ENCODE measurements around the gene ITGA2B.
"Not testable (repeated sequence)": the region's sequence is repeated elsewhere in the genome, so short reads cannot be mapped to it uniquely, and the experiment has no call there.

Gene ITGA2B

GRCh38 chr17:44390250-44390870 lies 911 bp upstream of the ITGA2B start:
- no peak for DNase-seq (ENCODE audit: low read depth)

GRCh38 chr17:44389723-44390202 lies 314 bp upstream of the ITGA2B start:
- DNase-seq (ENCODE audit: low read depth) = no peak

- DNase-seq (ENCODE audit: low read depth) = no peak
These were observed 1.6 kb downstream of the ITGA2B start for GRCh38 chr17:44387804-44388203.

- no peak for DNase-seq (ENCODE audit: low read depth)
These were observed 3.3 kb downstream of the ITGA2B start for GRCh38 chr17:44386182-44386525.

GRCh38 chr17:44385287-44386181 lies 3.9 kb downstream of the ITGA2B start:
- peak; percentile 42 for DNase-seq (ENCODE audit: low read depth)

GRCh38 chr17:44384823-44385286 lies 4.6 kb downstream of the ITGA2B start:
- no peak for DNase-seq (ENCODE audit: low read depth)

GRCh38 chr17:44384281-44384822 lies 5.1 kb downstream of the ITGA2B start:
- DNase-seq (ENCODE audit: low read depth) = no peak

- no peak for DNase-seq (ENCODE audit: low read depth)
These were observed 5.6 kb downstream of the ITGA2B start for GRCh38 chr17:44383861-44384260.

- DNase-seq (ENCODE audit: low read depth) = no peak
These were observed 6.1 kb downstream of the ITGA2B start for GRCh38 chr17:44383363-44383762.

GRCh38 chr17:44382917-44383316 lies 6.5 kb downstream of the ITGA2B start:
- no peak for DNase-seq (ENCODE audit: low read depth)

GRCh38 chr17:44381810-44382305 lies 7.6 kb downstream of the ITGA2B start:
- no peak for DNase-seq (ENCODE audit: low read depth)

- no peak for DNase-seq (ENCODE audit: low read depth)
These were observed 8.7 kb downstream of the ITGA2B start for GRCh38 chr17:44380767-44381166.

GRCh38 chr17:44379887-44380286 lies 9.6 kb downstream of the ITGA2B start:
- no peak for DNase-seq (ENCODE audit: low read depth)

- no peak for DNase-seq (ENCODE audit: low read depth)
These were observed 11.2 kb downstream of the ITGA2B start for GRCh38 chr17:44378171-44378705.

- no peak for DNase-seq (ENCODE audit: low read depth)
These were observed 12.7 kb downstream of the ITGA2B start for GRCh38 chr17:44376779-44377178.

GRCh38 chr17:44376124-44376523 lies 13.3 kb downstream of the ITGA2B start:
- DNase-seq (ENCODE audit: low read depth) = peak; percentile 28

- no peak for DNase-seq (ENCODE audit: low read depth)
These were observed 14.0 kb downstream of the ITGA2B start for GRCh38 chr17:44375196-44376017.

GRCh38 chr17:44374306-44375195 lies 14.9 kb downstream of the ITGA2B start:
- no peak for DNase-seq (ENCODE audit: low read depth)

GRCh38 chr17:44372036-44372435 lies 17.4 kb downstream of the ITGA2B start:
- DNase-seq (ENCODE audit: low read depth) = no peak

- DNase-seq (ENCODE audit: low read depth) = not testable (repeated sequence)
These were observed 19.9 kb downstream of the ITGA2B start for GRCh38 chr17:44369414-44370023.
